ENCODE results near the gene DBT.
"Not testable (repeated sequence)": the region's sequence is repeated elsewhere in the genome, so short reads cannot be mapped to it uniquely, and the experiment has no call there.

The DBT gene

GRCh38 chr1:100206301-100206700 is 43.3 kb downstream of the DBT start:
- in situ Hi-C loops (cut with MboI; ENCODE audit: low pct_unique_long_range_greater_than_20kb, low sequenced_read_pairs): no loop called here
- no peak for DNase-seq

GRCh38 chr1:100205593-100205992 is 44.0 kb downstream of the DBT start:
- in situ Hi-C loops (cut with MboI; ENCODE audit: low pct_unique_long_range_greater_than_20kb, low sequenced_read_pairs); DNase-seq: not testable (repeated sequence)

- in situ Hi-C loops (cut with MboI; ENCODE audit: low pct_unique_long_range_greater_than_20kb, low sequenced_read_pairs); DNase-seq: not testable (repeated sequence)
Measured at GRCh38 chr1:100205103-100205502, 44.5 kb downstream of the DBT start.

- in situ Hi-C loops (cut with MboI; ENCODE audit: low pct_unique_long_range_greater_than_20kb, low sequenced_read_pairs); DNase-seq: not testable (repeated sequence)
Measured at GRCh38 chr1:100202703-100203102, 46.9 kb downstream of the DBT start.

- DNase-seq; in situ Hi-C loops (cut with MboI; ENCODE audit: low pct_unique_long_range_greater_than_20kb, low sequenced_read_pairs): not testable (repeated sequence)
Measured at GRCh38 chr1:100200060-100200459, 49.6 kb downstream of the DBT start.

GRCh38 chr1:100198596-100198995 is 51.0 kb downstream of the DBT start:
- DNase-seq: no peak
- in situ Hi-C loops (cut with MboI; ENCODE audit: low pct_unique_long_range_greater_than_20kb, low sequenced_read_pairs): no loop called here

GRCh38 chr1:100188617-100189016 is 61.0 kb downstream of the DBT start:
- in situ Hi-C loops (cut with MboI; ENCODE audit: low pct_unique_long_range_greater_than_20kb, low sequenced_read_pairs): no loop called here
- peak; percentile 74 for DNase-seq

GRCh38 chr1:100187912-100188311 is 61.7 kb downstream of the DBT start:
- DNase-seq: no peak
- in situ Hi-C loops (cut with MboI; ENCODE audit: low pct_unique_long_range_greater_than_20kb, low sequenced_read_pairs): no loop called here

- peak; percentile 93 for DNase-seq
Measured at GRCh38 chr1:100184536-100184935, 65.1 kb downstream of the DBT start.

GRCh38 chr1:100183370-100183769 is 66.3 kb downstream of the DBT start:
- in situ Hi-C loops (cut with MboI; ENCODE audit: low pct_unique_long_range_greater_than_20kb, low sequenced_read_pairs): no loop called here
- no peak for DNase-seq

More at GRCh38 chr1:100184536-100184935, 65.1 kb downstream of the DBT start:
- in situ Hi-C loops (cut with MboI; ENCODE audit: low pct_unique_long_range_greater_than_20kb, low sequenced_read_pairs): no loop called here

- in situ Hi-C loops (cut with MboI; ENCODE audit: low pct_unique_long_range_greater_than_20kb, low sequenced_read_pairs): no loop called here
Measured at GRCh38 chr1:100178091-100178490, 71.5 kb downstream of the DBT start, which contains the start of gene LRRC39. Gene LRRC39 (minus strand): TSS chr1:100178256. CDS start chr1:100168516, 9,740 bp downstream.

GRCh38 chr1:100177295-100178041 is 72.2 kb downstream of the DBT start:
- in situ Hi-C loops (cut with MboI; ENCODE audit: low pct_unique_long_range_greater_than_20kb, low sequenced_read_pairs): no loop called here
- DNase-seq: no peak

More at GRCh38 chr1:100178091-100178490, 71.5 kb downstream of the DBT start, which contains the start of gene LRRC39:
- no peak for DNase-seq

GRCh38 chr1:100168051-100168450 is 81.6 kb downstream of the DBT start:
- no peak for DNase-seq
- in situ Hi-C loops (cut with MboI; ENCODE audit: low pct_unique_long_range_greater_than_20kb, low sequenced_read_pairs): no loop called here

GRCh38 chr1:100164702-100165101 is 84.9 kb downstream of the DBT start:
- in situ Hi-C loops (cut with MboI; ENCODE audit: low pct_unique_long_range_greater_than_20kb, low sequenced_read_pairs): no loop called here
- no peak for DNase-seq

GRCh38 chr1:100164216-100164615 is 85.4 kb downstream of the DBT start:
- no peak for DNase-seq
- in situ Hi-C loops (cut with MboI; ENCODE audit: low pct_unique_long_range_greater_than_20kb, low sequenced_read_pairs): no loop called here

- in situ Hi-C loops (cut with MboI; ENCODE audit: low pct_unique_long_range_greater_than_20kb, low sequenced_read_pairs): no loop called here
- no peak for DNase-seq
Measured at GRCh38 chr1:100162881-100163280, 86.8 kb downstream of the DBT start.

- no peak for DNase-seq
- in situ Hi-C loops (cut with MboI; ENCODE audit: low pct_unique_long_range_greater_than_20kb, low sequenced_read_pairs): no loop called here
Measured at GRCh38 chr1:100152271-100152670, 97.4 kb downstream of the DBT start.

- in situ Hi-C loops (cut with MboI; ENCODE audit: low pct_unique_long_range_greater_than_20kb, low sequenced_read_pairs): no loop called here
- DNase-seq: no peak
Measured at GRCh38 chr1:100151679-100152078, 98.0 kb downstream of the DBT start.

- in situ Hi-C loops (cut with MboI; ENCODE audit: low pct_unique_long_range_greater_than_20kb, low sequenced_read_pairs): no loop called here
Measured at GRCh38 chr1:100147875-100148274, 101.8 kb downstream of the DBT start.

GRCh38 chr1:100146958-100147357 is 102.7 kb downstream of the DBT start:
- in situ Hi-C loops (cut with MboI; ENCODE audit: low pct_unique_long_range_greater_than_20kb, low sequenced_read_pairs): no loop called here
- DNase-seq: no peak

More at GRCh38 chr1:100147875-100148274, 101.8 kb downstream of the DBT start:
- no peak for DNase-seq

- no peak for DNase-seq
- in situ Hi-C loops (cut with MboI; ENCODE audit: low pct_unique_long_range_greater_than_20kb, low sequenced_read_pairs): no loop called here
Measured at GRCh38 chr1:100145116-100145515, 104.5 kb downstream of the DBT start.

Data from KBM-7 (cell line).